Right kidney (tissue), 9 donors: ENCODE measurements around the gene SCN1B.
"Not testable (repeated sequence)": the region's sequence is repeated elsewhere in the genome, so short reads cannot be mapped to it uniquely, and the experiment has no call there.

ENCODE experiments used
- DNase-seq: peaks from one replicate; pipeline ENCODE4 v3.0.0-alpha.2; 2016
- long read RNA-seq, 8 donors: transcript quantifications; one replicate each; lab custom pipeline, GENCODE V29; 2026

The SCN1B gene
- long read RNA-seq, donor 1, full-length matches to known transcripts: 2 of 2 reads
- long read RNA-seq, donor 1, partial matches to known transcripts: 0 of 2 reads
- long read RNA-seq, donor 1, other reads (novel, unspliced or antisense): 0 of 2 reads
- long read RNA-seq, donor 2, partial matches to known transcripts: 0 of 1 reads
- long read RNA-seq, donor 2, other reads (novel, unspliced or antisense): 0 of 1 reads
- long read RNA-seq, donor 3: 0 reads
- long read RNA-seq, donor 4: 0 reads
- long read RNA-seq, donor 5: 0 reads
- long read RNA-seq, donor 6: 0 reads
- long read RNA-seq, donor 7: 0 reads
- long read RNA-seq, donor 8: 0 reads

DNA sequence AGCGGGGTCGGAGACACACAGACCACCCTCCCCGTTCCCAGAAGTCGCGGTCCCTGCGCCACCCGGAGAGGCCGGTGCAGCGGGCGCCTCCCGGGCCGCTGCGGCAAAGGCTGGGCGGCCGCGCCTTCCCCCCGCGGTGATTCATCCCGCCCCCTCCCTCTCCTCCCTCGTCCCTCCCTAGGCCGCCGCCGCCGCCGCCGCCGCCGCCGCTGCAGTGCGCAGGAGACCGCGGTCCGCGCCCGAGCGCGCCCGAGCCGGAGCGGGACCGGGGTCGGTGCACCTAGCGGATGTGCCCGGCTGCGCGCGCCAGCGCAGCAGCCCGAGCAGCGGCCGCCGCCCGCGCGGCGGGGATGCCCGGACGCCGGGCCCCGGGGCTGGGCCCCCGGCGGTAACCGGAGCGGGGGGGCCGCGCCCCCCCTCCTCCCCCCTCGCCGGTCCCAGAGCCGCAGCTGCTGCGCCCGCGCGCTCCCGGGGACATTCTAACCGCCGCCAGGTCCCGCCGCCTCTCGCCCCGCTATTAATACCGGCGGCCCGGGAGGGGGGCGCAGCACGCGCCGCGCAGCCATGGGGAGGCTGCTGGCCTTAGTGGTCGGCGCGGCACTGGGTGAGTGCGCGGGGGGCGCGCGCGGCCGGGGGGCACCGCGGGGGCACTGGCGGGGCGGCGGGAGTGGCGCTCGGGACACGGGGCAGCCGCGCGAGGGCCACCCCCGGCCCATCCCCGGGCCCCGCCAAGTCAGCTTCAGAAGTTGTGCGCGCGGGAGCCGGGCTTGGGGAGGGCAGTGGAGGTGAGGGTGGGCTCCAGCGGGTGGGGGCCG lies at the start of gene SCN1B:
Gene SCN1B, plus strand, starts transcription at position 214 of the 815 bp plus-strand sequence. Its CDS starts 351 bp downstream, at position 565.
- no peak for DNase-seq

DNA sequence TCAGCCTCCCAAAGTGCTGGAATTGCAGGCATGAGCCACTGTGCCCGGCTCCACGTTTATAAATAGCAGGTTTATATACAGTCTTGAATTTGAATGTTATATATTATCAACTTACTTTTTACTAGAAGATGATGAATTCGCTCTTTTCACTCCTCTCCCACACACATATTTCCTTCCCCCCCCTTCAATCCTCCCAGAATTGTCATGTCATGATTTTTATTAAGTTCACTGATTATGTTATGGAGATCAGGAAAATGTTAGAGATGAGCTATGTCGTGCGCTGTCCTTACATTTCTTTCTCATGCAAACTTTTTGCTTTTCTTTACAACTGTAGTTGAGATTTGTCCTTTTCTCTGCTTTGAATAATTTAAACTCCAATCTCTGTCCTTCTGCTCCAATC lies 48.0 kb upstream of the SCN1B start:
- no peak for DNase-seq

DNA sequence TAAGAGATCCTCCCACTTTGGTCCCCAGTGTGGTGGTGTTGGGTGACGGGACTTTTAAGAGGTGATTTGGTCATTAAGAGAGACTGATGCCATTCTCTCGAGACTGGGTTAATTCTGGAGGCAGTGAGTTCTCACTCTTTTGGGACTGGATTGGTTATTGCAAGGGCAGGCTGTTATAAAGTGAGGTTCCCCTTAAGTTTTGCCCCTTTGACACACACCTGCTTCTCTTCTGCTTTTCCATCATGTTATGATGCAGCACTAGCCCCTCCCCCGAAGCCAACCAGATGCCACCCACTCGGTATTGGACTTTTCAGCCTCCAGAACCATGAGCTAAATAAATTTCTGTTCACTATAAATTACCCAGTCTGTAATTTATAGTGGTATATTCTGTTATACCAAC lies 46.5 kb upstream of the SCN1B start:
- no peak for DNase-seq

DNA sequence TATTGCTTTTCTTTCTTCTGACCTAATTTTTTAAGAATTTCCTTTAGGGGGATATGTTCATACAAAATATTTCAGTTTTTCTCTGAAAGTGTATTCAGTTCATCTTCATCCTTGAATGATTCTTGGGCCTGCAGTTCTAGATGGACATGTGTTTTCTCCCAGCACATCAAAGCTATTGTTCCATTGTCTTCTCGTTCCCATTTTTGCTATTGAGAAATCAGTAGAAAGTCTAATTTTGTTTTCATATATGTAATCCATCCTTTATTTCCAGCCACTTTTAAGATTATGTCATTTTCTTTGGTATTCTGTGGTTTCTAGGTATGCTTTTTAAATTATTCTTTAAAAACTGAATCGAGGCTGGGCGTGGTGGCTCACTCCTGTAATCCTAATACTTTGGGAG lies 46.0 kb upstream of the SCN1B start:
- no peak for DNase-seq

DNA sequence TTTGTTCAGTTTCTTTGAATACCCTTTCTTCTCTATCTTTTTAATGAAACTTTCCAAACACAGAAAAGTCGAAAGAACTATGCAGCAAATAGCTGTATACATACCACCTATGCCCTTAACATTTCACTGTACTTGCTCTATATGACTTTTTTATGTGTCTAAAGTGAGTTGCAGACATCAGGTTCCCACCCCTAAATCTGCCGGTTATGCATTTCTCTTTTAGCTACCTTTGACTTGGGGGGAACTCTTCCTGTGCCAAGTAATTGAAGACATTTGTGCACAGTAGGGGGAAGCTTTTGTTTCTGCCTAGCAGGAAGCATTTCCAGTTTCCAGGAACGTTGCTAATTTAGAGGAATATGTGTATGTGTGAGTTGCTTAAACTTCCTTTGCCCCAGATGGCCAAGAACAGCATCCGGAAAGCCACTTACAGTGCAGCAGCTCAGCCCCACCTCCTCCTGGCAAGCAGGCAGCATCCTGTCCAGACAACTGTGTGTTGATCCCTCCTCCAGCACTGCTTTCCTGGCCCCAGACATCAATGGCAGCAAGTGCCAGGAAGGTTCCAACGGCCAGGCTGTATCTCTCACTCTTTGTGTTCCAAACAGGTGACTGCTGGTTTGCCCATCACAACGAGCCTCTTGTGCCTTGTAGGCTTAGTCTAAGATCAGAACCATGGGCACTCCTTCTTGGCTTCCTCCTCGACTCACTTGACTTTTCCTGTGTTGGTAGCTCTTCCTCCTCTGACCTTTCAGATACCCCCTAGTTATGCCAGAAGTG lies 44.8 kb upstream of the SCN1B start:
- no peak for DNase-seq

DNA sequence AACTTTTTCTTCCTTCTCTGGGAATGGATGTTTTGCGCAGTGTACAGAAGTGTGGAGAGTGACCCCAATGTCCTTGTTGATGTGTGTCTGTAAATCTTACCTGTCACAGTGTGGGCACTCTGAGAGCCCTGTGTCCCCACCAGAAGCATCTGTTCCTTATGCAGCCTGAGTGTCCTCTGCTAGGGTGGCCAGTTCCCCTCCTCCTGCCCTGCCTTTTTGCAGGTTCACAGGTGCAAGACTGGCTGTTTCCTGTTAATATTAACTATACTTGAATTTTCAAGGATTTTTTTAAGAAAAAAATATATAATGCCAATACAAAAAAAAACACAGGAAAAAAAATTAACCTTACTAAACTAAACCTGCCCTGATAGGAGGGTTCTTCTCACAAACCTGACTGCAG lies 42.2 kb upstream of the SCN1B start:
- no peak for DNase-seq

DNA sequence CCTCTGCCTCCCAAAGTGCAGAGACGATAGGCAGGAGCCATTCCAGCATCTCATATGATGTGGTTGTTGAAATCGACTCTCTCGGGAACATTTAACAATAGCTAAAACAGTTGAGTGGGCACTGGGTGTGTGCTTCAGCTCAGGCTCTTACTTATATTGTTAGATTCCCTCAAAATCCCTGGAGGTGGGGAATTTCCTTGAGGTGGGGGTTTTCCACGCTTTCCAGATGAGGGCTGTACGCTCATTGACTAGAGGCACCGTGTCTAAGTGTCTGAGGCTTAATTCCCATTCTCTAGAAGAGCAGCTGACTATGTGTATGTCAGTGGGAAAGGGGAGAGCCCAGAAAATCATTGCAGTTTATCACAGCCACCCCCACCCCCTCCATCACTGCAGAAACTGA lies 41.0 kb upstream of the SCN1B start:
- DNase-seq: no peak

DNA sequence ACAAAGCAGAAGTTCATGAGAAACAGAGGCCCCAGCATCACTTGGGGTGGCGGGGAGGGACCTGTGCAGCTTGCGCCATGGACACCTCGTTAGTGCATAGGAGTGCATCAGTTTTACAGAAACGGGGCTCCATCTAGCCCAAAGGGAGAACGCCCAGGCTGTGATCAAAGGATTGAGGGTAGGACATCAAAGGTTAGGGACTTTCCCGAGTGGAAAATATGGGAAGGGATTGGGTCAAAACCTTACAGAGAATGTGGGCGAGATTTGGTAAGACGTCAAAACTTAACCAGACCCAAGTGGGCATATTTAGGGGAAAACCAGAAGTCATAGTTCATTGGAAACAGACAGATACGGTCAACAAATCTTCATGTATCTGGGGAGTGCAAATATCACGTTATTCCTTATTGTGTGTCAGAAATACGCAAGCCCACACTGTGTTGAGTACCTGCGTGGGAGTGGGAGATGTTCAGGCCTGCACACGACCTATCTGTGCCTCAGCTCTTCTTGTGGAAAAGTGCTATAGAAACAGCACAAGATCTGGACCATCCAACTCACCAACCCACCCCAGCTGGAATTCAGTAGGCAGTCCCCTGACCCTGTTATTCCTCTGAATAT lies 39.6 kb upstream of the SCN1B start:
- DNase-seq: no peak

DNA sequence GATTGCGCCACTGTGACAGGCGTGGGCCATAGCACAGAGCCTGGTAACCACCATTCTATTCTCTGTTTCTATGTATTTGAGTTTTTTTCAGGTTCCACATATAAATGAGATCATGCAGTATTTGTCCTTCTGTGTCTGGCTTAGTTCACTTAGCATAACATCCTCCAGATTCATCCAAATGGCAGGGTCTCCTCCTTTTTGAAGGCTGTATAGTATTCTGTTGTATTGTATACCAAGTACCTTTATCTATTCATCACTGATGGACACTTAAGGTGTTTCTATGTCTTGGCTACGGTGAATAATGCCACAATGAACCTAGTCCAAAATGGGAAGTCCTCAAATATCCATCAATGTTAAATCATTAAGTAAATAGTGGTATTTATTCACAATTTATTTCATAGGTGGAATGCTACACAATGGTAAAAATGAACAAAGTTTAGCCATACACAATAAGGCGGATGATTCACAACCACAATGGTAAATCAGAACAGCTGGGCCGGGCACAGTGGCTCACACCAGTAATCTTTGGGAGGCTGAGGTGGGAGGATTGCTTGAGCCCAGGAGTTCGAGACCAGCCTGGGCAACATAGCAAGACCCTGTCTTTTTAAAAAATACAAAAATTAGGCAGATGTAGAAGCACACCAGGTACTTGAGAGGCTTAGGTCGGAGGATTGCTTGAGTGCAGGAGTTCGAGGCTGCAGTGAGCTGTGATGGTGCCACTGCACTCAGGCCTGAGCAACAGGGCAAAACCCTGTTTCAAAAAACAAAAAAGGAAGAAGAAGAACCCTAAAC lies 38.5 kb upstream of the SCN1B start:
- DNase-seq: no peak

DNA sequence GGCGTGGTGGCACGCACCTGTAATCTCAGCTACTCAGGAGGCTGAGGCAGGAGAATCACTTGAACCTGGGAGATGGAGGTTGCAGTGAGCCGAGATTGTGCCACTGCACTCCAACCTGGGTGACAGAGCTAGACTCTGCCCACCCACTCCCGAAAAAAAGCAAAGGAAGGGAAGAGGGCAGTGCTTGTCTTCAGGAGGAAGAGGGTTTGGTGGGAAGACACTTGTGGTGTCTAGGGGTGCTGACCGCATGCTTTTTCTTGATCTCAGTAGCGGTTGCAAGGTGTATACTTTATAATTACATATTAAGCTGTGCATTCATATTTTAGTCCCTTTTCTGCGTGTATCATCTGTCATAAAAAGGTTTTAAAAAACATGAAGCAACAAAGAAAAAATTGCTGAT lies 37.7 kb upstream of the SCN1B start:
- not testable (repeated sequence) for DNase-seq

DNA sequence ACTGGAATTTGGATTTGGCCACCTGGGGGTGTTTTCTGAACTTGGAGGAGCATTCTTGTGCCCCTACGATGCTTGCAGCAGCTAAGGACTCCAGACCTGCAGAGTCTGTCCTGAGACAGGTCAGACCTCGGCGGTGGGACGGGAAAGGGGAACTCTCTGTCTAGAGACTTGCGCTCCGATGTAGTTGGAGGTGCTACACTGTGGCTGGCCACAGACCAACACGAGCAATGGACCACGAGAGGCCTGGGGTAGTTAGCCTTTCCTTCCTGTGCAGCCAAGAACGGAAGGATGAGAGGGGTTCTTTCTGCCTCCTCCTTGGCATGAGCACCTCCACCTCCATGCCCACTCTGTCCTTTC lies 36.0 kb upstream of the SCN1B start:
- DNase-seq: no peak

DNA sequence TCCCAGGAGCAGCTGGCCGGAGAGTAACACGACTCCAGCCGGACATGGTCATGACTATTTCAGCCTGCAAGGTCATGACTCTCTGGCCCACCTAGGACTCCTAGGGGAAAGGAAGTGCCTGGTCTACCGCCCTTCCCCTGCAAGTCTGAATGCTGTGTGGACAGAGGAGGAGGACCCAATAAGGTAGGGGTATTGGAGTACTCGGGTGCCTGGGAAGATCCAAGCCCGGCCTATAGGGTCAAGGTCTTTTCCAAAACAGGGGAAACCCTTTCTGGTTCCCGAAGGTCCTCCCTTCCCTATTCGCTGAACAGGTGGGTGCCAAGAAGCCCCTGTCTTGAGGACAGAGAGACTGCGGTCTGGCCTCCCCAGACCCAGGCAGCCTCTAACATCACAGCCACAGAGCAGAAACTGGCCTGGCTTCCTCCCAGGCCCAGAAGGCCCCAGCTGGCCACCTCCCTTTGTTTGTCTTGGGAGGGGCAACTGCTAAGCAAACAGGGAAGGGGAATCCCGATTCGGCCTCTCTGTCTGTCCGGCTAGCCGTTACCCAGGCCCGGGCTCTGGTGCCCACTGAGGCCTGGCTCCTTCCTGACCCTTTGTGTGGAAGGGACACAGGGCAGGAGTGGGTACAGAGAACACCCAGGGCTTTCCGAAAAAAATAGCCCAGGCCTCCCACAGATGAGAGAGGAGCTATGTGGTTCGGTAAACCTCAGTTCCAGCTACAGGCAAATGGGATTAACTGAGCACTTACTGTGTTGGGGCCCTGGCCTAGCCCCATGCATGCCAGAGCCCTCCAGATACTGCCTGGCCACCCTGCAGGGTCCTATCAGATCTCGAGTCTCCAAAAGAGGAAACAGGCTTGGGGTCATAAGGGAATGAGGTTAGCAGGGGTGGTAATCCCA lies 35.4 kb upstream of the SCN1B start:
- DNase-seq: no peak

DNA sequence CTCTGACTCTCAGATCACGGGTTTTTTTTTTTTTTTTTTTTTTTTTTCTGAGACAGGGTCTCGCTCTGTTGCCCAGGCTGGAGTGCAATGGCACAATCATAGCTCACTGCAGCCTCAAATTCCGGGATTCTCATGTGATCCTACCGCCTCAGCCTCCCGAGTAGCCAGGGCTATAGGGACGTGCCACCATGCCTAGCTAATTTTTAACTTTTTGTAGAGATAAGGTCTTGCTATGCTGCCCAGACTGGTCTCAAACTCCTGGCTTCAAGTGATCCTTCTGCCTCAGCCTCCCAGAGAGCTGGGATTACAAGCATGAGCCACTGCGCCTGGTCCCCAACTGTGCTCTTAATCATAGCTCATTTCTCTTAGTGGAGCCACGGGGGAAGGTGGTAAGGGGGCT lies 34.7 kb upstream of the SCN1B start:
- no peak for DNase-seq

DNA sequence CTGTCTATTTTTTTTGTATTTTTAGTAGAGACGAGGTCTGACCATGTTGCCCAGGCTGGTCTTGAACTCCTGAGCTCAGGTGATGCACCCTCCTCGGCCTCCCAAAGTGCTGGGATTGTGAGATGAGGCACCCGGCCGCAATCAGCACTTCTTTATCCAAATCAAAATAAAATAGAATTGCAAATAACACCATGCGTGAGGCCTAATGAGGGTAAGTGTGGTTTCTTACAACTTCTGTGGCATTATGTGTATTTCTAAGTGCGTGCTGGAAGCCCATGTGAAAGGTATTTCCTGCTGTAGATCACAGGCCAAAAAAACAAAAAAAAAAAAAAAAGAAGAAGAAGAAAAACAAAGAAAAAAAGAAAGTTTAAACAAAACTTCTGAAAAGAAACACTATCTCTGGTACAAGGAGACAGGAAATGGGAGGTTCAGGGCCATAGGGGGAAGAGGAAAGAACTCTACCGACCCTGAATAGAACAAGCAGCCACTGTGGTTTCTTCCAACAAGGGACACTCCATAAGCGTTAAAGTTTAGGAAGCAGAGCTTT lies 33.1 kb upstream of the SCN1B start:
- no peak for DNase-seq

DNA sequence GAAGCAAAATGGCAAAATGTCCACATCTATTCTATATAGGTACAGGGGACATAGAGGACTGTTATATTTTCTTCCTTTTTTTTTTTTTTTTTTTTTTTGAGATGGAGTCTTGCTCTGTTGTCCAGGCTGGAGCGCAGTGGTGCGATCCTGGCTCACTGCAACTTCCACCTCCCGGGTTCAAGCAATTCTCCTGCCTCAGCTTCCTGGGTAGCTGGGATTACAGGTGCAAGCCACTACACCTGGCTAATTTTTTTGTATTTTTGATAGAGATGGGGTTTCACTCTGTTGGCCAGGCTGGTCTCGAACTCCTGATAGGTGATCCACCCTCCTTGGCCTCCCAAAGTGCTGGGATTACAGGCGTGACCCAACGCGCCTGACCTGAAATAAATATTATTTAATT lies 32.0 kb upstream of the SCN1B start:
- not testable (repeated sequence) for DNase-seq

DNA sequence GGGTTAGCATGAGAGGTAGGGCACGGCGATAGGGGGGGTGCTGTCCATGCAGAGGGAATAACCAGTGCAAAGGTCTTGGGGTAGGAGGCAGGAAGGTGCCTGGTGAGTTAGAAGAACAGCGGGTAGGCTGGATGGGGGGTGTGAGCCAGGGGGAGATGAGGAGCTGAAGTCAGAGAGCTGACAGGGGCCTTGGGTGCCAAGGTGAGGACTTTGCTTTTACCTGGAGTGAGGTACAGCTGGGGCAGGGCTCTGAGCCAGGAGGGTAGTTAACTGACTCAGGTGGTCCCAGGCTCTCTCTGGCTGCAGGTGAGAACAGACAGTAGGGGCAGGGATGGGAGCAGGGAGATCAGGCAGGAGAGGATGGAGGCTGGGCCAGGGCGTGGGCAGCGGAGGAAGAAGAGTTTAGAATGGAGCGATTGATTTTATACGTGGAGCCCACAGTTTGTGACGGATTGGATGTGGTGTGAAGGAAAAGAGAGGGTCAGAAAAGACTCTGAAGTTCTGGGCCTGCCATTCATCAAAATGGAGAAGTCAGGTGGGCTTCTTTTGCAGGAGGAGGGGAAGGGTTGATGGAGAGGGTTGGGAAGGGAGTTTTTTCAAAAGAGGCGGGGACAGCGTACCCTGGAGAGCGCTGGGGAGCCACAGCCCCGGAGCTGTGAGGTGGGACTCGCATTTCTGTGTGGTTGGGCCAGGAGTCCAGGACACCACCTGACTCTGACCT lies 31.3 kb upstream of the SCN1B start:
- DNase-seq: no peak

DNA sequence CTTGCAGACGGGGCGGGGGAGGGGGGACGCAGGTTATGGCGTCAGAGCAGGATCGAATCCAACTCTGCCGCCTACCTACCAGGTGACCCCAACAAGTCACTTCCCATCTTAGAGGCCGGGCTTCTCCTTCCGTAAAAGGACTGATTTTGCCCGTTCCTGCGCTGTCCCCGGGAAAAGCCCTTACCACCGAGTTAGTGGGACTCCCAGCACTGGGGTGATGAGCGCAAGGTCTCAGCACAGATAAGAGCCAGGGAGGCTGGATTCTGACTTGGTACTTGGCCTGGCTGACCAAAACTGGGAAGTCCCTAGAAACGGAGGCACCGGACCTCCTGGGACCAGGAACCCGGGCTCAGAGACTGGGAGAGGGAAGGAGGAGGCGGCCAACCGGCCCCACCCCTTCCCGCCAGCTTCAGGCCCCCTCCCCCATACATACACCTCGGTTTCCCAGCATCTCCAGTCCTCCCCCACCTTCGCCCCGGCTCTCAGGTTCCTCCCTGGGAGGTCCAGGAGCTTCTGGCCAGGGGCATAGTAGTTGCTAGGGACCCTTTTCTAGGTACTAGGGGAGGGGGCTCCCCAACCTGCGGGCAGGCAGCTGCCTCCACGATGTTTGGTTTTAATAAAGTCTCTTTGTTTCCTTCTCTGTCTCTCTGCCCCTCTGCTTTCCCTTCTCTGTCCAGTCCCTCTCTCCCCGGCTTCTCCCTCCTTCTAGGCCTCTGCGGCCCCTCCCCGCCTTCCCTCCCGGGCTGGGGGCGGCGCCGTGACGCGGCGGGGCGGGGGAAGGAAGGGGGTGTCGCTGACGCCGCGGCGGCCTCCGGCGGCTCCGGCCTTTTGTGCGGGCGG lies 30.6 kb upstream of the SCN1B start, which contains the start of gene GRAMD1A:
Gene GRAMD1A, plus strand, starts transcription at position 826 of the 840 bp plus-strand sequence. CDS start 156 bp downstream, outside the sequence.
- peak; percentile 91 for DNase-seq

DNA sequence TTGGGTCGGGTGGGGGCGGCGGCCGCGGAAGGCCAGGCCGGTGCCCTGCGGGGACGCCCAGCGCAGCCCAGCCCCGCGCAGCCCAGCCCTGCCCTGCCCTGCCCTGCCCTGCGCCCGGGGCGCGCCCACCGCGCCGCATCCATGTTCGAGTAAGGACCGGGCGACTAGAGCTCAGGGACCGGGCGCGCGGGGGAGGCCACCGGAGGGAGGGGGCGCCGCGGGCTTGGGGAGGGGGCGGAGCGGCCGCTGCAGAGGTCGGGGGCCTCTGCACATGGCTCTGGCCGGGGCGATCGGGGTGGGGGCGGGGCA lies 30.0 kb upstream of the SCN1B start:
- no peak for DNase-seq
